CD14-positive monocyte (primary cell): Measurements from ENCODE around the gene GRIK5. TPM values are rescaled to one million over a fixed set of nuclear protein-coding genes. Genes with fewer than 3 reads are reported as not detected.

ENCODE experiments used
- DNase-seq, 3 donors: peaks; one replicate each; pipeline ENCODE4 v3.0.0-alpha.2; 2011 to 2022
- H2AFZ ChIP-seq: 2 replicates; pipeline ENCODE4 v1.6.0; 2012; ENCODE audit warnings: mild to moderate bottlenecking, low read depth, low read length, inconsistent platforms; ENCODE audit not compliant: insufficient read depth, poor library complexity, severe bottlenecking
- H3K27ac ChIP-seq, 2 donors: 1 replicate in 1 of 2; 2 replicates in 1 of 2; pipeline ENCODE4 v1.5.1; 2012 to 2013; ENCODE audit warnings: low read length in 2 of 2, control low read depth in 1 of 2, inconsistent platforms in 1 of 2, low read depth in 1 of 2, mild to moderate bottlenecking in 1 of 2
- H3K27me3 ChIP-seq, 2 donors: one replicate each; pipeline versions ENCODE4 v1.6.0 to v1.6.1; 2011 to 2013; ENCODE audit warnings: low read length in 2 of 2; ENCODE audit not compliant: control insufficient read depth in 2 of 2, insufficient read depth in 2 of 2
- H3K36me3 ChIP-seq, 2 donors: replicated peaks in 1 of 2; 1 replicate in 1 of 2; 2 replicates in 1 of 2; pipeline versions ENCODE4 v1.5.1 to v1.6.1; 2012 to 2013; ENCODE audit warnings: low read length in 2 of 2, control low read depth in 1 of 2, inconsistent platforms in 1 of 2, mild to moderate bottlenecking in 1 of 2; ENCODE audit not compliant: insufficient read depth in 2 of 2, control insufficient read depth in 1 of 2
- H3K4me1 ChIP-seq, 2 donors: 1 replicate in 1 of 2; 2 replicates in 1 of 2; pipeline versions ENCODE4 v1.5.1 to v1.6.1; 2012 to 2013; ENCODE audit warnings: low read length in 2 of 2, control low read depth in 1 of 2, inconsistent platforms in 1 of 2, mild to moderate bottlenecking in 1 of 2, moderate library complexity in 1 of 2; ENCODE audit not compliant: insufficient read depth in 2 of 2, control insufficient read depth in 1 of 2
- H3K4me2 ChIP-seq: replicated peaks from 2 replicates; pipeline ENCODE3; 2012; ENCODE audit warnings: low read length, moderate library complexity, mild to moderate bottlenecking; ENCODE audit not compliant: poor library complexity, severe bottlenecking; ENCODE audit errors: extremely low read depth
- H3K4me3 ChIP-seq, 3 experiments: fragments of 200-600 bp in 1 of 3; sonication (generic) in 1 of 3; replicated peaks in 1 of 3; 1 replicate in 2 of 3; 2 replicates in 1 of 3; pipeline ENCODE4 v1.5.1; 2011 to 2013; ENCODE audit warnings: low read length in 3 of 3, mild to moderate bottlenecking in 3 of 3, control low read depth in 2 of 3, low read depth in 2 of 3, inconsistent platforms in 1 of 3, moderate library complexity in 1 of 3
- H3K79me2 ChIP-seq: 2 replicates; pipeline ENCODE4 v1.6.0; 2012; ENCODE audit warnings: mild to moderate bottlenecking, control low read depth, inconsistent platforms, low read length, moderate library complexity; ENCODE audit not compliant: insufficient read depth
- H3K9ac ChIP-seq: 2 replicates; pipeline ENCODE4 v1.6.0; 2017; ENCODE audit warnings: low read length, mild to moderate bottlenecking; ENCODE audit not compliant: insufficient read depth, poor library complexity, severe bottlenecking
- H3K9me3 ChIP-seq, 2 donors: replicated peaks in 1 of 2; 1 replicate in 1 of 2; 2 replicates in 1 of 2; pipeline versions ENCODE4 v1.5.1 to v1.6.1; 2012 to 2013; ENCODE audit warnings: low read length in 2 of 2, control low read depth in 1 of 2; ENCODE audit not compliant: control insufficient read depth in 1 of 2, insufficient read depth in 1 of 2
- H4K20me1 ChIP-seq: 2 replicates; pipeline ENCODE4 v1.6.0; 2012; ENCODE audit warnings: mild to moderate bottlenecking, low read length, control low read depth, moderate library complexity; ENCODE audit not compliant: insufficient read depth
- H3K27ac Mint-ChIP-seq, 7 donors: one replicate each; pipeline ENCODE4 v1.8.0; 2020; ENCODE audit warnings: mild to moderate bottlenecking in 7 of 7, mixed read lengths in 7 of 7, moderate library complexity in 6 of 7, inconsistent platforms in 2 of 7
- H3K27me3 Mint-ChIP-seq, 3 donors: one replicate each; pipeline ENCODE4 v1.8.0; 2021 to 2022; ENCODE audit warnings: low read depth in 3 of 3, mild to moderate bottlenecking in 3 of 3, mixed read lengths in 3 of 3, moderate library complexity in 3 of 3, inconsistent platforms in 1 of 3
- H3K36me3 Mint-ChIP-seq, 2 donors: one replicate each; pipeline ENCODE4 v1.8.0; 2020; ENCODE audit warnings: mixed read lengths in 2 of 2, inconsistent platforms in 1 of 2, mild to moderate bottlenecking in 1 of 2
- H3K4me1 Mint-ChIP-seq: one replicate; pipeline ENCODE4 v1.8.0; 2020; ENCODE audit warnings: mild to moderate bottlenecking, mixed read lengths
- H3K4me3 Mint-ChIP-seq, 2 donors: one replicate each; pipeline ENCODE4 v1.8.0; 2020; ENCODE audit warnings: mild to moderate bottlenecking in 2 of 2, mixed read lengths in 2 of 2, moderate library complexity in 1 of 2
- H3K9me3 Mint-ChIP-seq, 7 donors: one replicate each; pipeline ENCODE4 v1.8.0; 2020 to 2022; ENCODE audit warnings: mixed read lengths in 7 of 7, mild to moderate bottlenecking in 6 of 7, moderate library complexity in 6 of 7, inconsistent platforms in 2 of 7
- CTCF ChIP-seq: fragments of 200-600 bp; IDR thresholded peaks from one replicate; pipeline ENCODE4 v1.8.0; 2022; ENCODE audit warnings: antibody characterized with exemption, mild to moderate bottlenecking
- WGBS: methylation state at CpG from one replicate; pipeline ENCODE4 v1.1.5; 2013; ENCODE audit warnings: missing lambda C conversion rate; ENCODE audit not compliant: insufficient coverage; 5-methylcytosine and 5-hydroxymethylcytosine counted together
- intact Hi-C, 2 donors: fragments of 100-400 bp; cut with micrococcal nuclease; formaldehyde crosslinking; loops; one replicate each; pipeline versions ENCODE4 v1.15.0 to v1.15.1; 2023
- polyA plus RNA-seq, 3 donors: library from polyadenylated mRNA; depleted of rRNA in 1 of 3; unstranded in 2 of 3; stranded (reverse) in 1 of 3; fragments of 300-500 nt in 2 of 3; fragments of >200 nt in 1 of 3; fragmentation: Illumina TruSeq in 2 of 3; gene quantifications; 1 replicate in 2 of 3; 2 replicates in 1 of 3; pipeline ENCODE4 v1.2.3, GENCODE V29; 2012 to 2021

GRIK5 gene
- polyA plus RNA-seq, 3 donors, result 0.12 to 0.28 TPM; not detected in 1

GRCh38 chr19:42086188-42086736, 16.3 kb upstream of the GRIK5 start:
- Histone ChIP-seq H3K4me2 (no peak overlapping the region), H3K27me3 (no peaks in the 10 kb centered on the region), H3K9ac (no peak overlapping the region), H3K4me1 (peaks cover 14 to 17% of the 10 kb centered on the region in 2 donors), H3K27ac (no peak overlapping the region), H3K36me3 (peaks cover 8 to 23% of the 10 kb centered on the region in 2 donors), H3K4me3 (no peak overlapping the region), H2AFZ (no peak overlapping the region), H4K20me1 (peaks cover 64% of the 10 kb centered on the region), H3K9me3 (no peaks in the 10 kb centered on the region), H3K79me2 (no peaks in the 10 kb centered on the region)
- Mint-ChIP-seq H3K27me3 (peaks cover 0 to 5% (median 3%) of the 10 kb centered on the region in 3 donors), H3K36me3 (peaks cover 17 to 26% of the 10 kb centered on the region in 2 donors), H3K4me3 (no peak overlapping the region), H3K4me1 (peaks cover 33% of the 10 kb centered on the region), H3K9me3 (no peaks in the 10 kb centered on the region), H3K27ac (peak overlapping the region in 3 of 7 donors; percentile 5 to 32 (median 16))
- no peak for TF ChIP-seq CTCF
- no peak for DNase-seq
- intact Hi-C loops, result no loop called here
- WGBS, result 10% methylated on average over 2 of the region's 9 CpGs

GRCh38 chr19:42083537-42083936, 13.5 kb upstream of the GRIK5 start:
- H3K36me3 Mint-ChIP-seq, result peaks cover 26 to 40% of the 10 kb centered on the region in 2 donors
- peaks cover 65% of the 10 kb centered on the region for H4K20me1 ChIP-seq
- H2AFZ ChIP-seq, result no peak overlapping the region
- whole genome bisulfite sequencing, result no CpG with 5 or more reads among the region's 5 CpGs
- H3K27ac Mint-ChIP-seq, result peak overlapping the region in 2 of 7 donors; percentile 35 to 45
- no peaks in the 10 kb centered on the region for H3K27me3 ChIP-seq
- TF ChIP-seq CTCF, result no peak
- H3K9ac ChIP-seq, result no peak overlapping the region
- intact Hi-C loops, result no loop called here
- peaks cover 18% of the 10 kb centered on the region for H3K79me2 ChIP-seq
- H3K4me3 Mint-ChIP-seq, result no peak overlapping the region
- no peaks in the 10 kb centered on the region for H3K4me1 ChIP-seq
- peaks cover 0 to 5% (median 0%) of the 10 kb centered on the region in 3 donors for H3K27me3 Mint-ChIP-seq
- peaks cover 9% of the 10 kb centered on the region for H3K4me1 Mint-ChIP-seq
- no peak overlapping the region for H3K27ac ChIP-seq
- no peaks in the 10 kb centered on the region for H3K9me3 ChIP-seq
- H3K4me2 ChIP-seq, result no peak overlapping the region
- H3K36me3 ChIP-seq, result peaks cover 32 to 40% of the 10 kb centered on the region in 2 donors
- no peak overlapping the region for H3K4me3 ChIP-seq
- no peak for DNase-seq
- H3K9me3 Mint-ChIP-seq, result no peaks in the 10 kb centered on the region
